Activated effector memory CD4-positive, alpha-beta T cell treated with Interleukin-2 at 50 U/mL for 16 hours (primary cell): Measurements from ENCODE around the gene DAGLB.
"Not testable (repeated sequence)": the region's sequence is repeated elsewhere in the genome, so short reads cannot be mapped to it uniquely, and the experiment has no call there.

Experiments
- DNase-seq: peaks from one replicate; pipeline ENCODE4 v3.0.0-alpha.2; 2020

DAGLB gene

DNA sequence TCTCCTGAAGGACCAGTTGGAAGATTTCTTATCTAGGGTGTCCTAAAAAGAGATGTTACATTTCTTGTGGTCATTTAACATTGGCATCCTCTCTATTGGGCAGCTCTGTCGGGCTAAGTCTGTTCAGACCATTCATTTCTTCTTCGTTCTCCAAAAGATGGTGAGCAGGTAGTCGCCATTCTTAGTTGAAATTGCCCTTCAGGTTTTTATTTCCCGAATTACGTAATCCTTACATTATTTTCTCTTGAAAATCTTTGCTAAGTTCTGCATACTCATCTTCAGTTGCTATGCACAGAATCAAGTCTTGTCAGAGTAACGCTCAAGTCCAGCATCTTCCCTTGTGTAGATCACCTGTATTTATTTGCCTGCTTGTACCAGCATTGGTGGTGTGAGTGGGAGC, 53.6 kb downstream of the DAGLB start:
- no peak for DNase-seq

DNA sequence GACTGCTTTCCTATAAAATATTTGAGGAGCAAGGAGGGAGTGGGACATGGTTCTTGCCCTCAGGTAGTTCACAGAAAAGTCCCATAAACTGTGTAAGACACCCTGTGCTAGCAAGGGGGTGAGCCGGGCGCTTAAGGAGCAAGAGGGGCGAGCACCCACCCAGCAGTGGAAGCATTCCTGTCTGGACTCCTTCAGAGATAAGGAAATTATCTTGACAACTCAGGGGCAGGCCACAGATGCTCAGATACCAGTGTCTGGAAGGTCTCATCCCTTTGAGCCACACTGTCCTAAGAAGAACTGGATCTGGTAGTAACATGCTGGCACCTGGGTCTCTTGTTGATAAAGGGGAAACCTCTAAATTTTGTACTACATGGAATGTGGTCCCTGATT, 54.1 kb downstream of the DAGLB start:
- no peak for DNase-seq

DNA sequence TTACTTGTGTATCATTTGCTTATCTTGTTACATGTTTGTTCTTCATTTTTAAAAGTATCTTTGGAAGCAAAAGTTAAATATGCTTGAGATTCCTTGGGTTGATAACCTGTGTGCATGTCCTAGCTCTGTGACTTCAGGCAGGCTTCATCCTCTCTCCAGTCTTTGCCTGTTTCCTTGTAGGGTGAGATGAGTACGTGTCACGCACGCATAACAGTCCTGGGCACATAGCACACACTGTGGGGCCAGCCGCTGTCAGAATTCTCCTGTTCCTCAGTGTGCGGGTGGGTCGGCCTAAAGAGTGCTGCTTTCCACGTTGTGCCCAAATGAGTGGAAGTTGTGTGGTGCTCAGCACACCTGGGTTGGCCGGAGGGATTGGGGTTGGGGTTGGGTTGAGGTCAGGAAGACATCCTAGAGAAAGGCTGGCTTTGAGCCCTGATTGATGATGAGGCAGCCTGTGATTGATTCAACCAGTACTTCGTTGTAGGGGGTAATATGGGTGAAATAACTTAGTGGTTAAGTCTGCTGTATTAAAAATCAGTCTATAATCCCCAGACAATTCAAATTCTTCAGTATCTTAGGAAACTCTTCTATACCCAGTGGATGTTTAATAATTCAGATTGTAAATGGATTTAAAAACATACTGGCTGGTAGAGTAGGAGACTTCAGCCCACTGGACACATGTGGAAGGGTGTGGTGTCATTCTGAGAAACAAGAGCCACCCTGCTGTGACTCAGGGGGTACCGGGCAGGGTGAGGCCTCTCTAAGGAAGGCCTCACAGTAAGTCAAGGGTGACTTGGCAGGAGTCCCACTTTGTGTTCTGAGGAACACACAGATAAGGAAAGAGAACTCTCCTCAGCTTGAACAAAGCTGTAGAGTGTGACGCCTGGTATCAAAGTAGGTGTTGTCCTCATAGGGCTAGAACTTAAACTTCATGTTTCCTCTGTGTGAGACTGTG, 54.8 kb downstream of the DAGLB start:
- DNase-seq, result no peak

DNA sequence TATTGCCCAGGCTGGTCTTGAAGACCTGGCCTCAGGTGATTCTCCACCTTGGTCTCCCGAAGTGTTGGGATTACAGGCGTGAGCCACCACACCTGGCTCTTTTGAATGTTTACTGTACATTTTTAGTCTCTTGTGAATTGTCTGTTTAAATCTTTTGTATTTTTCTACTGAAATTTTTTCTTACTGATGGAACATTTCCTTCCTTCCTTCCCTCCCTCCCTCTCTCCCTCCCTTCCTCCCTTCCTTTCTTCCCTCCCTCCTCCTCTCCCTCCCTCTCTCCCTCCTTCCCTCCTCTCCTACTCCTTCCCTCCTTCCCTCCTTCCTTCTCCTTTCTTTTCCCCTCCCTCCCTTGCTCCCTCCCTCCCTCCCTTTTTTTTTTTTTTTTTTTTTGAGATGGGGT, 58.0 kb downstream of the DAGLB start:
- DNase-seq, result no peak

DNA sequence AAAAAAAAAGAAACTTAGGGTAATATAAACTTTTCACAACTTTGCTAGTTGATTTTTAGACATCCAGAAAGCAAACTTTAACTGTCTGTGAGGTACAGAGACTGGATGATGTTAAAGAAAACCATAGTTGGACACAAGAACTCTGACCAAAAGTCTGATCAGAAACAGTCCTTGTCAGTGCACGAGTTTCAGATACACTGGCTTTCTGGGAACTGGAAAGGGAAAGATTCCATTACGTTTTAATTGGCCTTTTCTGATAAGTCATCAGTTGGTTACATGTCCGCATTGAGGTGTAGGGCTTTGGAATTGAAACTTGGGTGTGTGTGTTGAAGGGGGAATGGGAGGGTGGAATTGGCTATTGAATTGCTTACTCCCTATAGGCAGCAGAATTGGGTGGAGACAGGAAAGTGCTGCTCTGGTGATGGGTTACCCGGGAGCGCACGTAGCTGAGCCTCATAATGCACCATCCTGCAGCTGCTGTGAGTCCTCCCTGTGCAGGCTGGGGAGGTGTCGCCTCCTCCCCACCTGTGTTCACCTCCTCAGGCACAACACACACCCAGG, 59.9 kb downstream of the DAGLB start:
- no peak for DNase-seq

DNA sequence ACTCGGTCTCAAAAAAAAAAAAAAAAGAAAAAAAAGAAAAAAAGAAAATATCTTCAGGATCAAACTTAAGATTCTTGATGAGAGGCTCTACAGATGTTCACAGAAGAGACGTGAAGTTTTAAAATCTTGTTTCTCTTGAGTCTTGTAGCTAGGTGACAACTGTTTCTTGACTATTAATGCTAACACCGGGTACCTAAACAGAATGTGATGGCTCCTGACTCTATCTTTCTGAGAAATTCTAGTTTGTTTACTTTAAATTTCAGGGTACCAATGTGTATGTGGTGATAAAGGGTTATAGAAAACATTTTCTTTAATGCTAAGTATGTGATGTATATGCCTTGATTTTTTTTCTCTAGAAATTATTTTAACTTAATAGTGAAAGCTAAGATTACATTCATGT, 61.0 kb downstream of the DAGLB start:
- no peak for DNase-seq

DNA sequence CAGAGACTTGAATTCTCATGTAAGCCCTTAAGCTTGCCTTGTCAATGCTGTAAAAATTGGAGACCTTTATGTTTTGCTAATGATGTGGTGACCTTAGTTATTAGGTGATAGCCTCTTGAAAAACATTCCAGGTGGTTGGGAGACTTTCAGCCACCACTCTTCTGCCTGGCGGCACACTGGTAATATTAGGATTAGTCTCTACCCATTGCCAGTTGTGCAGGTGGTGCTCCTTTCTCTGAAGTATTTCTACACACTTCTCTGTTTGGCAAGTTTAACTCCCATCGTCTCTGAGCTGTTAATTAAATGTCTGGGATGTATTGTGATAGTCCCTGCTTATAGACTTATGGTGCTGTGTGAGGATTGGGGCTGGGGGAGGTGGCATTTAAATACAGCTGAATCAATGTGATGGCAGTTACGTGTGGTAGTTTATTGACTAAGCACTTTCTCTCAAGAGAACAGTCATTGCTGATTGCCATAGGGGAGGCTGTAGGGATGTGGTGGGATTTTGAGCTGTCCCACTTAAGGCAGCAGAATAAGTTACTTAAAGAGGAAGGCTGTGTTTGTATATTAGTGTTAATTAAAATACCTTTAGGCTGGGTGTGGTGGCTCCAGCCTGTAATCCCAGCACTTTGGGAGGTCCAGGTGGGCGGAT, 61.7 kb downstream of the DAGLB start:
- DNase-seq, result no peak

DNA sequence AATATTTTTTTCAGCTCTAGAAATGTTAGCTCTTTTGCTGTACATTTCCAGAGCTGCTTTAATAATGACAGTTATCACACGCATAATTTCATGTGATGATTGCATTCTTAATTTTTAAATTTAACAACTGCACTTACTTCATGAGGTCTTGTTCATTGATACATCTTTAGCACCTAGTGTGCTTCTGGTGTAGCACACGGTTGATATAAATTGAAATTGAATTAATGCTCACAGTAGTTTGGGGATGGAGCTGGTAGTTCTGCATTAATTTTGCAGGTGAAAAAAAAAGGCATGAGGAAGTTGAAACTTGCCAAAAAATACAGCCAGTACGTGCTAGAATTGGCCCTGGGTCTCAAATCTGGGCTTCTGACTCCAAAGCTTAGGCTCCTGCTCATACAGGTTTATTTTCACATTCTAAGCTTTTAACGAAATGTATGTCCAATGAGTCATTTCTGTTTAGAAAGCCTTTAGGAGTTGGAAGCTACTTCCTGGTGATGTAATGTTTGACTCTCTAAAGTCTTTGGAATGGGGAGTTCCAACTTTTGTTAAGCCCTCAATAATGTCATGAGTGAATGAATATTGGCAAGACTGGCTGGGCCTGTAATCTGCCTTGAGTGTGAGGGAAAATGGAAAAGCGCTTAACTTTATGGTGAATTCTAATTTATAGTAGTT, 62.5 kb downstream of the DAGLB start:
- no peak for DNase-seq

DNA sequence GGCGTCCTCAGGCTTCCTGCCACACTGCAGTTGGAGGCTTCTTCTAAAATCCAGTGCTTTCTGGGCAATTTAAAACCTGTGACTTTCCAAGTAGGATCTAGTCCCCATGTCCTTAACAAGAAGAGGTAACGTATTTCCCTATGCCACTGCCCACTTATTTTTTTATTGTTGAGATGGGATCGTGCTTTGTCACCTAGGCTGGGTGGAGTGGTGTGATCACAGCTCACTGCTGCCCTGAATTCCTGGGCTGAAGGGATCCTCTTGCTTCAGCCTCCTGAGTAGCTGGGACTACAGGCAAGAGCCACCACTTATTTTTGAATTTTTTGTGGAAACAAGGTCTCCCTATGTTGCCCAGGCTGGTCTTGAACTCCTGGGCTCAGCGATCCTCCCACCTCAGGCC, 63.4 kb downstream of the DAGLB start:
- no peak for DNase-seq

DNA sequence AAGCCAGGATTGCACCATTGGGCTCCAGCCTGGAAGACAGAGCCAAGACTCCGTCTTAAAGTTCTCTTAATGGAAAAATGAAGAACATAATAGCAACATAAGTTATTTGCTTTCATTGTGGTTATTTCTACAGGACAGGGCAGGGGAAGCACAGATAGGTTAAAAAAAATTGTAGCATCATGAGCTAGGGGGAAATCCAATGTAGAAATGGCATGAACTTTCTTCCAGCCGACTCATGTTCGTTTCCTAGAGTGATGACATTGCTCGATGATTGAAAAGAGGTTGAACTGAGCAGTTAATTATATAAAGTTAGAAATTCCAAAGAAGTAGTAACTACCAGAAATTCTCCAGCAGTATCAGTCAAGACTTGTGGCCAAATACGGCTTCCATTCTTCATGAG, 64.9 kb downstream of the DAGLB start:
- no peak for DNase-seq

DNA sequence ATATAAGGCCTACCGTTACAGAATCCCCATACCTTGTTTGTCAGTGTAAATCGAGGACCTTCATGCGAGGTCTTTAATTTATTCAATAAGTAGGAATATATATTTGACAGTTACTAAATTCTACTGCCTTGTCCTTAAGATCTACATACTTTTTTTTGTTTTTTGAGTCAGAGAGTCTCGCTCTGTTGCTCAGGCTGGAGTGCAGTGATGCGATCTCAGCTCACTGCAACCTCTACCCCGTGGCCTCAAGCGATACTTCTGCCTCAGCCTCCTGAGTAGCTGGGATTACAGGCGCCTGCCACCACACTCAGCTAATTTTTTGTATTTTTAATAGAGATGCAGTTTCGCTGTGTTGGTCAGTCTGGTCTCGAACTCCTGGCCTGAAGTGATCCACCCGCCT, 65.9 kb downstream of the DAGLB start:
- DNase-seq, result not testable (repeated sequence)

DNA sequence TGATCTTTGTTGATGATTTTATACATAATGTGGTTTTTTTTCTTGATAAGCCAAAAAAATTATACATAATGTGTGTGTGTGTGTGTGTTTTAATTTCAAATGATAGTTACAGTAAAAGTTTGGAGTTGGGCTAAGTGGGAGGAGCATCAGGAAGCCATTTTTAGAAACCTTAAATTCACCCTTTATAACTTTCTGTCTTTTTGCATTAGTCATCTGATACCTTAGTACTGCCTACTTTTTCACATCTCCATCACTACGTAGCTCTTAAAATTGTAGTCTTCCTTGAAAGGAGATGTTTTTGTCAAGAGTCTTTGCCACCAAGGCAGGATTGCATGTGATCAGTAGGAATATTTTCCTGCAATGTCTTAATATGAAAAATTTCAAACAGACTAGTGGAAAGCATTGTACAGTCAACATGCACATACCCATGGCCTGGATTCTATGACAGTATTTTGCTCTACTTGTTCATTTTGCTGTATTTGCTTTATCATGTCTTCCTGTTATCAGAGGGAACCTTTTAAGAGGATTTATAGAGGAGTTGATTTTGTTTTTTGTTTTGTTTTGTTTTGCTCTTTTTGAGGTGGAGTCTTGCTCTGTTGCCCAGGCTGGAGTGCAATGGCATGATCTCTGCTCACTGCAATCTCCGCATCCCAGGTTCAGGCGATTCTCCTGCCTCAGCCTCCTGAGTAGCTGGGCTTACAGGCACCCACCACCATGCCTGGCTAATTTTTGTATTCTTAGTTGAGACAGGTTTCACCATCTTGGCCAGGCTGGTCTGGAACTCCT, 67.3 kb downstream of the DAGLB start:
- no peak for DNase-seq

DNA sequence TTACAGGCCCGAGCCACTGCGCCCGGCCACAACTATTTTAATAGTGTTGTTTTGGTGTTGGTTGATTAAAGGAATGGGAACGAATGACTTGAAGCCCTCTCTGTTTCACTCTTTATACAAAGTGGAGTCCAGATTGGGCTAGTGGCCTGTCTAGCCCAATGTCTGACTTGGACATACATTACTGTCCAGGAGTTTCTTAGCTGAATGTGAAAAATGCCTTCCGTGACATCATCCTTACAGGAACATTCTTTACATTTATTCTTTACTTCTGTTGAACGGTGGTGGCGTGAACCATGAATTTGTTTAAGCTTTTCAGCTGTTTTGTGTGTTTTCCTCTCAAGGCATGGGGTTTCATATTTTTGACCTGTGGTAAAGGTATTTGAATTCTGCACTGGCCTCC, 67.9 kb downstream of the DAGLB start:
- no peak for DNase-seq

DNA sequence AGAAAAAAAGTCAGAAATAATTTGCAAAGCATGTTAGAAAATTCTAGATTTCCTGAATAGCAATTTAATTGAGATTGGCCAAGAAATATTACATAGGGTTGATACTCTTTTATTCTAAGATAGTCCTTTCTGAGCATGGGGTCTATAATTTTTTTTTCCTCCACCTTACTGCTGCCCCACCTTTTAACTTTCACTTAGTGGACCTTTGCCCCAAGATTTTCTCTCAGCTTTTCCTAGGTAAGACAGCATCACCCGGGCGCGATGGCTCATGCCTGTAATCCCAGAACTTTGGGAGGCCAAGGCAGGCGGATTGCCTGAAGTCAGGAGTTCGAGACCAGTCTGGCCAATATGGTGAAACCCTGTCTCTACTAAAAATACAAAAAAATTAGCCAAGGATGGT, 69.2 kb downstream of the DAGLB start:
- not testable (repeated sequence) for DNase-seq

DNA sequence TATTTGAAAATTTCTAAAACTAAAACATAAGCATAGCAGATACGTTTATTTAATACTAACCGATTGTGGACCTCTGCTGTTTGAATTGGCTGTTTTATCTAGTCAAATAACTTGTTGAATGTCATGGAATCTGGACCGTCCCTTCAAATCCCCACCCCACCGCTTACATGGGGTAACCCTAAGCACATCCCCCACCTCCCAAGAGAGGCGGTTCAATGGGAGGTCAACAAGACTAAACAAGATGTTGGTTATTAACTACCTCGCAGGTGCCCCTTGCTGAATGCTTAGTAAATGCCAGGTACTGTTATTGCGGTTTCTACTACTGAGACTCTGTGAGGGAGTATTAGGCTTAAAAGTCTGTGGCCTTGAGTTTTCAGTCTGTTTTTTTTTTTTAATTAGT, 70.9 kb downstream of the DAGLB start:
- no peak for DNase-seq

DNA sequence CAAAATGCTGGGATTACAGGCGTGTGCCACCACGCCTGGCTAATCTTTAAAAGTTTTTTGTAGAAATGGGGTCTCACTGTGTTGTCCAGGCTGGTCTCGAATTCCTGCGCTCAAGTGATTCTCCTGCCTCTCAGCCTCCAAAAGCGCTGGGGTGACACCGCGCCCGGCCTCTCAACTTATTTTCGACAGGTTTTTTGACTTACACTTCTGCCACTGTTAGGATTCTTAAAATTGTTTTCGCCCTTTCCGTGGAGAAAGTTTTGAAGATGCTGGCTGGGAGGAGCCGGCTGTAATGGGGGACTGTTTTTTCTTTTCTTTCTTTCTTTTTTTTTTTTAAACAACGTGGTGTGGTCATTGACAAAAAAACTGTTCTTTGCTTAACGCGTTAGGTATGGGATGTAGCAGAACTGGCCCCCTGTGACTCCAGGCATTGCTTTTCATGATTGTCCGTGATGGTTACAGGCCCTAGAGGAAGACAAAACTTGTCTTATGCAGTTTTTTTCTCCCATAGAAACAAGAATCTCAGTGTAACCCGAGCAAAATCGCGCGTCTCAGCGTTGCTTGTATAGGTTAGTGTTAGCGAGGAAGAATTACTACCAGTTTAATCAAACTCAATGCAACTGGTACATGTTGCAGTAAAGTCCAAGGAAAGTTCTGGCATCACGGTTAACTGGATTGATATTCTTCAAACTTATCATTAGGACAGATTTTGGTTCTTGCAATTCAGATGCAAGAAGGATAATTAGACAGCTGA, 72.2 kb downstream of the DAGLB start:
- DNase-seq, result peak; percentile 13

DNA sequence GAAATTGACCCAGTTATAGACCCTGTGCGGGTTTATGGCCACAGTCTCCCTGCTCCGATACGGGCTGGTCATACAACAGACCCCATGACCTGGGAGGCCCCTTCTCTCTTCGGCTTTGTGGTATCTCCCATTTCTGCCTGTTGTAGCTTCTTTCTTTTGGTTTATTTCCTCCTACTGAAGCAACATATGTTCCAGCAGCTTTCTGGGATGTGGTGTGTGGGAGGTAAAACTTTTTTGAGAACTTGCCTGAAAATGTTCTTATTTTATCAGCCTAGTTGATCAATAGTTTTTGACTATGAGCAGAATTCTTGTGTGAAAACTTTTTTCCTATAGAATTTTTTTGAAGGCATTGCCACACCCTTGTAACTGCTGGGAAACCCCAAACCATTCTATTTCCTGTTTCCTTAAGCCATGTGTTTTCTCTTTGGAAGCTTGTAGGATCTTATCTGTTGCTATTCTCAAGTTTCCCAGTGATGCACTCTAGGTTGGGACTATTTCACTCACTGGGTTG, 80.0 kb downstream of the DAGLB start:
- no peak for DNase-seq

DNA sequence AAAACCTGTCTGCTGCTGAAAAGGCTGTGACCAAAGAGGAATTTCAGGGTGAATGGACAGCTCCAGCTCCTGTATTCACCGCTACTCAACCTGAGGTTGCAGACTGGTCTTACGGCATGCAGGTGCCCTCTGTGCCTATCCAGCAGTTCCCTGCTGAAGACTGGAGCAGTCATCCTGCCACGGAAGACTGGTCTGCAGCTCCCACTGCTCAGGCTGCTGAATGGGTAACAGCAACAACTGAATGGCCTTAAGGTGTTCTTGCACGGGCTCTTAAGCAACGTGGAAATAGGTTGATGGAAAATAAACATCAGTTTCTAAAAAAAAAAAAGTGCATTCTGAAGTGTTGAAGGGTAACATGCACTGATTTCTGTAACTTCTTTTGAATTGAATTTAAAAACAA, 82.3 kb downstream of the DAGLB start:
- DNase-seq, result no peak

DNA sequence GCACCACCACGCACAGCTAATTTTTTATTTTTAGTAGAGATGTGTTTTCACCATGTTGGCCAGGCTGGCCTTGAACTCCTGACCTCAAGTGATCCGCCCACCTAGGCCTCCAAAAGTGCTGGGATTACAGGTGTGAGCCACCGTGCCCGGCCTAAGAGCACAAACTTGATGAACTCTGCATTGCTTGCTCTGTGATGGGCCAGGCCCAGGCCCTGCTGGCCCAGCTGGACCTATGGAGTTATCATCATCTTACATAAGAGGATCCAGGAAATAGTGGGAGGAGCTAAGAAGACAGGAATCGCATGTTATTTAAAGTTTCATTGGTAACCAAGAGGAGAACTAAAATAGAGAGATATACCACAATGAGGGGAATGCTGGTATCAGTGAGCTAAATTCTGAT, 86.9 kb downstream of the DAGLB start:
- no peak for DNase-seq

DNA sequence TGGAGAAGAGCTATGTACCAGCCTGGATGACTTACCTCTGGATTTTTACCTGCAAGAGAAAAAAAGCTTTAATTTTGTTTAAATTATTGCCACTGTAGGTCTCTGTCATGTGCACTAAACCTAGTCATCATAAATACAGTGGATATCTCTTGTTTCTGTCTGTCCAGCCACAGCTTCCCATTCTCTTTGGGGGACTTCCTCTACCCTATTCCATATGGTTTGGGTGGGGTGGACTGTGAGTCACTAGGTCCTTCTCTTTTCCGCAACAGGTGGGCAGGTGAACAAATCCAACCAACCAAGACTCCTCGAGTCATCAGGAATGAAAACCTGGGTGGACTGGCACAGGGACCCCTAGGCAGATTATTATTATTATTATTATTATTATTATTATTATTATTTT, 88.0 kb downstream of the DAGLB start:
- no peak for DNase-seq
